Activated CD8-positive, alpha-beta T cell treated with anti-CD3 and anti-CD28 coated beads for 36 hours (primary cell): ENCODE measurements around the gene BCAR3. TPM values are rescaled to one million over a fixed set of nuclear protein-coding genes. Genes with fewer than 3 reads are reported as not detected.

Experiments
- ATAC-seq: fragments of 200-7000 bp; cut with Tn5 transposase; one replicate; pipeline ENCODE4 v1.10.0; 2021; ENCODE audit warnings: mild to moderate bottlenecking, moderate library complexity
- CTCF ChIA-PET: fragments of 350-600 bp; sonication (Branson Sonifier 250); formaldehyde crosslinking; loops from one replicate; lab custom pipeline; 2021; ENCODE audit warnings: antibody characterized with exemption; lab: Charles Lee
- POLR2A ChIA-PET: fragments of 350-600 bp; sonication (Branson Sonifier 250); formaldehyde crosslinking; loops from one replicate; lab custom pipeline; 2021; ENCODE audit warnings: antibody characterized with exemption; lab: Charles Lee
- DNase-seq: peaks from one replicate; pipeline ENCODE4 v3.0.0-alpha.2; 2020
- H3K27ac Mint-ChIP-seq: one replicate; pipeline ENCODE4 v1.8.0; 2021; ENCODE audit warnings: mild to moderate bottlenecking, mixed read lengths
- H3K27me3 Mint-ChIP-seq: one replicate; pipeline ENCODE4 v1.8.0; 2021; ENCODE audit warnings: mixed read lengths
- H3K36me3 Mint-ChIP-seq: one replicate; pipeline ENCODE4 v1.8.0; 2021; ENCODE audit warnings: low read depth, mixed read lengths
- H3K4me1 Mint-ChIP-seq: one replicate; pipeline ENCODE4 v1.8.0; 2021; ENCODE audit warnings: low read depth, mixed read lengths
- H3K4me3 Mint-ChIP-seq: one replicate; pipeline ENCODE4 v1.8.0; 2021; ENCODE audit warnings: mild to moderate bottlenecking, moderate library complexity, mixed read lengths
- H3K9me3 Mint-ChIP-seq: one replicate; pipeline ENCODE4 v1.8.0; 2021; ENCODE audit warnings: mixed read lengths
- CTCF ChIP-seq: fragments of 200-600 bp; IDR thresholded peaks from one replicate; pipeline ENCODE4 v1.8.0; 2022; ENCODE audit warnings: antibody characterized with exemption, mild to moderate bottlenecking
- intact Hi-C: fragments of 100-400 bp; cut with micrococcal nuclease; formaldehyde crosslinking; loops from one replicate; pipeline ENCODE4 v1.10.0; 2022
- total RNA-seq, 2 experiments: library from RNA; stranded (reverse); gene quantifications; one replicate each; pipeline ENCODE4 v1.2.3, GENCODE V29; 2021

Gene BCAR3
- total RNA-seq, 2 experiments from 2014 or later, result 0.51 to 0.70 TPM

- H3K4me1 Mint-ChIP-seq, result peaks cover 8% of the 10 kb centered on the region
- DNase-seq, result no peak
- H3K4me3 Mint-ChIP-seq, result no peak overlapping the region
- no peak for TF ChIP-seq CTCF
- H3K27ac Mint-ChIP-seq, result no peak overlapping the region
- intact Hi-C loops, result no loop called here
- peaks cover 50% of the 10 kb centered on the region for H3K27me3 Mint-ChIP-seq
- no peaks in the 10 kb centered on the region for H3K9me3 Mint-ChIP-seq
- ChIA-PET POLR2A (no interaction called here), CTCF (no interaction called here)
- H3K36me3 Mint-ChIP-seq, result no peaks in the 10 kb centered on the region
- no peak for ATAC-seq
Measured at GRCh38 chr1:93679546-93679945, 2.1 kb downstream of the BCAR3 start.

- DNase-seq, result no peak
- TF ChIP-seq CTCF, result no peak
- Mint-ChIP-seq H3K36me3 (no peaks in the 10 kb centered on the region), H3K27ac (no peak overlapping the region), H3K4me1 (peaks cover 8% of the 10 kb centered on the region), H3K4me3 (no peak overlapping the region), H3K27me3 (peaks cover 44% of the 10 kb centered on the region), H3K9me3 (no peaks in the 10 kb centered on the region)
- intact Hi-C loops, result no loop called here
- ChIA-PET CTCF (no interaction called here), POLR2A (no interaction called here)
- no peak for ATAC-seq
Measured at GRCh38 chr1:93678946-93679480, 2.6 kb downstream of the BCAR3 start.

GRCh38 chr1:93678491-93678890, 3.1 kb downstream of the BCAR3 start:
- Mint-ChIP-seq H3K27me3 (peaks cover 41% of the 10 kb centered on the region), H3K4me3 (no peak overlapping the region), H3K9me3 (no peaks in the 10 kb centered on the region), H3K4me1 (peaks cover 8% of the 10 kb centered on the region), H3K36me3 (no peaks in the 10 kb centered on the region), H3K27ac (no peak overlapping the region)
- no peak for TF ChIP-seq CTCF
- DNase-seq (no peak), ATAC-seq (no peak)
- intact Hi-C loops, result no loop called here
- CTCF ChIA-PET, result interaction anchor here (0.9 to 1.3 kb wide), 2 partner anchors 49 to 140 kb away, joined by 3 read pairs; no protein-coding TSS in a partner anchor
- POLR2A ChIA-PET, result no interaction called here

GRCh38 chr1:93677729-93678128, 3.9 kb downstream of the BCAR3 start:
- ChIA-PET POLR2A (no interaction called here), CTCF (interaction anchor here (0.9 to 1.3 kb wide), 2 partner anchors 48 to 140 kb away, joined by 3 read pairs; no protein-coding TSS in a partner anchor)
- Mint-ChIP-seq H3K9me3 (no peaks in the 10 kb centered on the region), H3K4me1 (peaks cover 8% of the 10 kb centered on the region), H3K27me3 (peaks cover 34% of the 10 kb centered on the region), H3K27ac (no peak overlapping the region), H3K4me3 (no peak overlapping the region), H3K36me3 (no peaks in the 10 kb centered on the region)
- no peak for TF ChIP-seq CTCF
- intact Hi-C loops, result no loop called here
- ATAC-seq, result no peak
- DNase-seq, result no peak

- Mint-ChIP-seq H3K4me1 (peaks cover 4% of the 10 kb centered on the region), H3K9me3 (no peaks in the 10 kb centered on the region), H3K4me3 (no peak overlapping the region), H3K27ac (no peak overlapping the region), H3K27me3 (peaks cover 23% of the 10 kb centered on the region), H3K36me3 (no peaks in the 10 kb centered on the region)
- ChIA-PET CTCF (no interaction called here), POLR2A (no interaction called here)
- ATAC-seq (no peak), DNase-seq (no peak)
- TF ChIP-seq CTCF, result no peak
- intact Hi-C loops, result no loop called here
Measured at GRCh38 chr1:93676427-93676826, 5.2 kb downstream of the BCAR3 start.
